ENCODE results near the gene TET2. TPM values are rescaled to one million over a fixed set of nuclear protein-coding genes. Genes with fewer than 3 reads are reported as not detected.

TET2 gene
- total RNA-seq: 10 to 100 TPM; 25.1 to 41.9 (median 29.7) TPM

DNA sequence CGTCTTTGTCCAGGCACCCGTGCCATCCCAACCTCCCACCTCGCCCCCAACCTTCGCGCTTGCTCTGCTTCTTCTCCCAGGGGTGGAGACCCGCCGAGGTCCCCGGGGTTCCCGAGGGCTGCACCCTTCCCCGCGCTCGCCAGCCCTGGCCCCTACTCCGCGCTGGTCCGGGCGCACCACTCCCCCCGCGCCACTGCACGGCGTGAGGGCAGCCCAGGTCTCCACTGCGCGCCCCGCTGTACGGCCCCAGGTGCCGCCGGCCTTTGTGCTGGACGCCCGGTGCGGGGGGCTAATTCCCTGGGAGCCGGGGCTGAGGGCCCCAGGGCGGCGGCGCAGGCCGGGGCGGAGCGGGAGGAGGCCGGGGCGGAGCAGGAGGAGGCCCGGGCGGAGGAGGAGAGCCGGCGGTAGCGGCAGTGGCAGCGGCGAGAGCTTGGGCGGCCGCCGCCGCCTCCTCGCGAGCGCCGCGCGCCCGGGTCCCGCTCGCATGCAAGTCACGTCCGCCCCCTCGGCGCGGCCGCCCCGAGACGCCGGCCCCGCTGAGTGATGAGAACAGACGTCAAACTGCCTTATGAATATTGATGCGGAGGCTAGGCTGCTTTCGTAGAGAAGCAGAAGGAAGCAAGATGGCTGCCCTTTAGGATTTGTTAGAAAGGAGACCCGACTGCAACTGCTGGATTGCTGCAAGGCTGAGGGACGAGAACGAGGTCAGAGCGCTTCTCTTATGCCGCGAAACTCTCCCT lies at the start of gene TET2:
TSS of gene TET2 (plus strand) at position 601 of the 740 bp plus-strand sequence. CDS start 87,067 bp downstream, outside the sequence.
- Histone ChIP-seq H3K27me3 (no peaks in the 10 kb centered on the region), H3K27ac (peak within 1 kb of the TSS; percentile 92 to 97 (median 93)), H3K4me3 (peak within 1 kb of the TSS; percentile 75 to 87 (median 82)), H3K9me3 (no peaks in the 10 kb centered on the region), H3K36me3 (no peaks in the 10 kb centered on the region), H3K4me1 (peaks cover 12 to 34% (median 19%) of the 10 kb centered on the region in 4 donors)
- TF ChIP-seq CTCF (IDR thresholded peaks at IDR 0.05) (peak in 4 of 6 experiments; percentile 21 to 42 (median 25)), POLR2AphosphoS5 (IDR thresholded peaks at IDR 0.05) (peak; percentile 54 to 84), POLR2A (IDR thresholded peaks at IDR 0.05) (peak in 3 of 4 donors; percentile 72 to 93 (median 87)), EP300 (IDR thresholded peaks at IDR 0.05) (no peak)
- peak; percentile 90 to 93 for ATAC-seq (ENCODE audit: low FRiP score in 2 of 2)
- peak; percentile 91 to 97 for DNase-seq
- WGBS, 2 donors: 0 to 1% methylated on average over 40 to 45 of the region's 77 CpGs

- H3K4me3 ChIP-seq: no peak overlapping the region
- no peaks in the 10 kb centered on the region for H3K4me1 ChIP-seq
- TF ChIP-seq POLR2A (IDR thresholded peaks at IDR 0.05) (no peak), POLR2AphosphoS5 (IDR thresholded peaks at IDR 0.05) (no peak), CTCF (IDR thresholded peaks at IDR 0.05) (no peak), EP300 (IDR thresholded peaks at IDR 0.05) (no peak)
- no peaks in the 10 kb centered on the region for H3K36me3 ChIP-seq
- H3K27ac ChIP-seq: no peak overlapping the region
- peaks cover 0 to 5% (median 0%) of the 10 kb centered on the region in 4 donors for H3K9me3 ChIP-seq
- ATAC-seq (ENCODE audit: low FRiP score in 2 of 2) (no peak), DNase-seq (no peak)
- no peaks in the 10 kb centered on the region for H3K27me3 ChIP-seq
These were observed 44.7 kb upstream of the TET2 start for GRCh38 chr4:105102016-105102415.

- ATAC-seq (ENCODE audit: low FRiP score in 2 of 2) (peak in 1 of 2 donors; percentile 79), DNase-seq (no peak)
- no peaks in the 10 kb centered on the region for H3K27me3 ChIP-seq
- H3K36me3 ChIP-seq: no peaks in the 10 kb centered on the region
- no peaks in the 10 kb centered on the region for H3K4me1 ChIP-seq
- H3K27ac ChIP-seq: no peak overlapping the region
- TF ChIP-seq POLR2AphosphoS5 (IDR thresholded peaks at IDR 0.05): no peak
- TF ChIP-seq POLR2A (IDR thresholded peaks at IDR 0.05): no peak
- no peak for TF ChIP-seq EP300 (IDR thresholded peaks at IDR 0.05)
- TF ChIP-seq CTCF (IDR thresholded peaks at IDR 0.05): no peak
- no peak overlapping the region for H3K4me3 ChIP-seq
- no peaks in the 10 kb centered on the region for H3K9me3 ChIP-seq
These were observed 40.2 kb upstream of the TET2 start for GRCh38 chr4:105106426-105106825.

GRCh38 chr4:105107095-105107856 lies 39.4 kb upstream of the TET2 start:
- H3K27ac ChIP-seq: no peak overlapping the region

More at GRCh38 chr4:105107095-105107856, 39.4 kb upstream of the TET2 start:
- 65 to 76% methylated on average over 5 of the region's 5 CpGs for WGBS, 2 donors
- H3K36me3 ChIP-seq: no peaks in the 10 kb centered on the region
- DNase-seq (no peak), ATAC-seq (ENCODE audit: low FRiP score in 2 of 2) (peak in 1 of 2 donors; percentile 83)
- no peaks in the 10 kb centered on the region for H3K9me3 ChIP-seq
- no peaks in the 10 kb centered on the region for H3K27me3 ChIP-seq
- TF ChIP-seq POLR2AphosphoS5 (IDR thresholded peaks at IDR 0.05) (no peak), POLR2A (IDR thresholded peaks at IDR 0.05) (no peak), EP300 (IDR thresholded peaks at IDR 0.05) (no peak), CTCF (IDR thresholded peaks at IDR 0.05) (no peak)
- H3K4me1 ChIP-seq: no peaks in the 10 kb centered on the region
- no peak overlapping the region for H3K4me3 ChIP-seq
